Tibial nerve (tissue), 4 donors: Measurements from ENCODE around the gene ARMS2. TPM values are rescaled to one million over a fixed set of nuclear protein-coding genes. Genes with fewer than 3 reads are reported as not detected.

Source experiments
- DNase-seq, 2 donors: peaks; one replicate each; pipeline ENCODE4 v3.0.0-alpha.2; 2019; ENCODE audit warnings: low spot score in 2 of 2
- H3K27ac ChIP-seq, 4 donors: fragments of 200-600 bp; sonication (generic) in 3 of 4; one replicate each; pipeline ENCODE4 v1.5.1; 2017 to 2019; ENCODE audit warnings: mild to moderate bottlenecking in 1 of 4
- H3K27me3 ChIP-seq, 2 donors: fragments of 200-600 bp; sonication (generic) in 1 of 2; one replicate each; pipeline versions ENCODE4 v1.5.1 to v1.6.0; 2017 to 2019
- H3K36me3 ChIP-seq, 3 donors: fragments of 200-600 bp; sonication (generic); one replicate each; pipeline ENCODE4 v1.5.1; 2018 to 2019
- H3K4me1 ChIP-seq, 4 donors: fragments of 200-600 bp; sonication (generic) in 3 of 4; one replicate each; pipeline ENCODE4 v1.5.1; 2017 to 2019
- H3K4me3 ChIP-seq, 4 donors: fragments of 200-600 bp; sonication (generic) in 3 of 4; one replicate each; pipeline ENCODE4 v1.5.1; 2017 to 2019; ENCODE audit warnings: mild to moderate bottlenecking in 1 of 4, moderate library complexity in 1 of 4
- H3K9me3 ChIP-seq, 4 donors: fragments of 200-600 bp; sonication (generic) in 3 of 4; one replicate each; pipeline ENCODE4 v1.5.1; 2017 to 2019
- EP300 ChIP-seq, 2 donors: sonication (generic); formaldehyde crosslinking; IDR thresholded peaks; one replicate each; pipeline ENCODE4 v1.6.1; 2017; ENCODE audit warnings: antibody characterized with exemption in 2 of 2, mild to moderate bottlenecking in 1 of 2
- POLR2A ChIP-seq, 2 donors: fragments of 450-650 bp; IDR thresholded peaks; one replicate each; pipeline ENCODE4 v1.6.1; 2017; ENCODE audit warnings: antibody characterized with exemption in 2 of 2, mild to moderate bottlenecking in 2 of 2, moderate library complexity in 2 of 2
- WGBS, 2 donors: methylation state at CpG; one replicate each; pipeline ENCODE4 v1.1.5; 2018; 5-methylcytosine and 5-hydroxymethylcytosine counted together
- total RNA-seq, 4 donors: library from RNA; depleted of rRNA; stranded (reverse); fragments of >200 nt; gene quantifications; one replicate each; pipeline ENCODE4 v1.1.0, GENCODE V29; 2016
- TF ChIP-seq, protein P1 (sequence below), 5 experiments: fragments of 200-600 bp in 3 of 5; fragments of 450-650 bp in 2 of 5; sonication (generic) in 3 of 5; IDR thresholded peaks; one replicate each; pipeline ENCODE4 v1.5.1; 2016 to 2019; ENCODE audit warnings: antibody characterized with exemption in 5 of 5, mild to moderate bottlenecking in 3 of 5, moderate library complexity in 2 of 5

ARMS2 gene, protein sequence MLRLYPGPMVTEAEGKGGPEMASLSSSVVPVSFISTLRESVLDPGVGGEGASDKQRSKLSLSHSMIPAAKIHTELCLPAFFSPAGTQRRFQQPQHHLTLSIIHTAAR
- total RNA-seq, result not detected

DNA sequence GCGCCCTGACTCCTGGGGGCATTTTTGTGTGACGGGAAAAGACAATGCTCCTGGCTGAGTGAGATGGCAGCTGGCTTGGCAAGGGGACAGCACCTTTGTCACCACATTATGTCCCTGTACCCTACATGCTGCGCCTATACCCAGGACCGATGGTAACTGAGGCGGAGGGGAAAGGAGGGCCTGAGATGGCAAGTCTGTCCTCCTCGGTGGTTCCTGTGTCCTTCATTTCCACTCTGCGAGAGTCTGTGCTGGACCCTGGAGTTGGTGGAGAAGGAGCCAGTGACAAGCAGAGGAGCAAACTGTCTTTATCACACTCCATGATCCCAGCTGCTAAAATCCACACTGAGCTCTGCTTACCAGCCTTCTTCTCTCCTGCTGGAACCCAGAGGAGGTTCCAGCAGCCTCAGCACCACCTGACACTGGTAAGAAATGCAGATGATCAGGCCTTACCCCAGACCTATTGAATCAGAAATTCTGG, at the start of gene ARMS2:
Gene ARMS2 (plus strand): TSS at position 51 of the 478 bp plus-strand sequence. CDS start 75 bp downstream, at position 126.
- DNase-seq, result no peak

DNA sequence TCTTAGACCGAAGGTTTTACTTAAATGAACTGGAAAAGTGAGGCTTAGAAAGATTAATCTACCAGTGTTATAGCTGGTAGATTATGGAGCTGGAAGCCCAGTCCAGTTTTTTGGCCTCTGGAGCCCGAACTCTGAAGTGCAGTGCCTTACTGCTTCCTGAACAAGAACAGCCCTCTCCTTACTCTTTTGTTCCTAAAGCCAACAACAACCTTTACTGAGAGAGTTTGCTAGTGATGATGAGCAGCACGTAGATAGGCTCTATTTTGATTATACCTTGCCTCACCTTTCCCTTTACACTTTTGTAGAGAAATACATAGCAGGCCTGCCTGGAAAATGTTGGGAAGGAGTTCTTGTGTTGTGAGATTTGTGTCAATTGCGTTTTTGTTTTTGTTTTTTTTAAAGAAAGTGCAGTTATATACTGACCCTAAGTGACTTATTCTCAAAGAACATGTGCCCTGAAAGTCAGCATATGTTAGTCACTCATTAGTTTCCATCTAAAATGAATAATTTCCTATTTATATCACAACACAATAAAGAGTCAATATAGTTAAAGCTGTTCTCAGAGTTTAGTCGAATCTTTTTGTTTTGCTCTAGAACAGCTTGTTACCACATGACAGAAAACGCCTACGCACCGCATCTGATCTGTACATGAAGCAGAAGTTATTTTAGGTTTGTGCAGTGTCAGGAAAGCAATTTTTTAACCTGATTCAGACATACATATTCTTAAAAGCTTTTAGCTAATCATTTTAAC, 46.9 kb upstream of the ARMS2 start:
- peak overlapping the region; percentile 37 to 82 (median 42) for H3K27ac ChIP-seq
- no peak for TF ChIP-seq POLR2A (IDR thresholded peaks at IDR 0.05)
- TF ChIP-seq, protein P1, sequence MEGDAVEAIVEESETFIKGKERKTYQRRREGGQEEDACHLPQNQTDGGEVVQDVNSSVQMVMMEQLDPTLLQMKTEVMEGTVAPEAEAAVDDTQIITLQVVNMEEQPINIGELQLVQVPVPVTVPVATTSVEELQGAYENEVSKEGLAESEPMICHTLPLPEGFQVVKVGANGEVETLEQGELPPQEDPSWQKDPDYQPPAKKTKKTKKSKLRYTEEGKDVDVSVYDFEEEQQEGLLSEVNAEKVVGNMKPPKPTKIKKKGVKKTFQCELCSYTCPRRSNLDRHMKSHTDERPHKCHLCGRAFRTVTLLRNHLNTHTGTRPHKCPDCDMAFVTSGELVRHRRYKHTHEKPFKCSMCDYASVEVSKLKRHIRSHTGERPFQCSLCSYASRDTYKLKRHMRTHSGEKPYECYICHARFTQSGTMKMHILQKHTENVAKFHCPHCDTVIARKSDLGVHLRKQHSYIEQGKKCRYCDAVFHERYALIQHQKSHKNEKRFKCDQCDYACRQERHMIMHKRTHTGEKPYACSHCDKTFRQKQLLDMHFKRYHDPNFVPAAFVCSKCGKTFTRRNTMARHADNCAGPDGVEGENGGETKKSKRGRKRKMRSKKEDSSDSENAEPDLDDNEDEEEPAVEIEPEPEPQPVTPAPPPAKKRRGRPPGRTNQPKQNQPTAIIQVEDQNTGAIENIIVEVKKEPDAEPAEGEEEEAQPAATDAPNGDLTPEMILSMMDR (IDR thresholded peaks at IDR 0.05), result no peak
- peak in 1 of 2 donors; percentile 14 for TF ChIP-seq EP300 (IDR thresholded peaks at IDR 0.05)
- H3K9me3 ChIP-seq, result no peaks in the 10 kb centered on the region
- no peak overlapping the region for H3K4me3 ChIP-seq
- peak in 1 of 2 donors; percentile 36 for DNase-seq
- no peaks in the 10 kb centered on the region for H3K27me3 ChIP-seq
- H3K36me3 ChIP-seq, result peaks cover 0 to 45% (median 0%) of the 10 kb centered on the region in 3 donors
- peaks cover 0 to 12% (median 6%) of the 10 kb centered on the region in 4 donors for H3K4me1 ChIP-seq
- WGBS, 2 donors, result 38 to 53% methylated on average over 8 of the region's 8 CpGs

More for the DNA sequence above, at the start of gene ARMS2:
- TF ChIP-seq POLR2A (IDR thresholded peaks at IDR 0.05) (no peak), EP300 (IDR thresholded peaks at IDR 0.05) (no peak)
- TF ChIP-seq, protein P1 (IDR thresholded peaks at IDR 0.05), result no peak
- Histone ChIP-seq H3K4me1 (peaks cover 0 to 14% (median 0%) of the 10 kb centered on the region in 4 donors), H3K27ac (no peak within 1 kb of the TSS), H3K27me3 (no peaks in the 10 kb centered on the region), H3K36me3 (no peaks in the 10 kb centered on the region), H3K4me3 (no peak within 1 kb of the TSS), H3K9me3 (no peaks in the 10 kb centered on the region)
- 86 to 92% methylated on average over 7 of the region's 7 CpGs for WGBS, 2 donors

DNA sequence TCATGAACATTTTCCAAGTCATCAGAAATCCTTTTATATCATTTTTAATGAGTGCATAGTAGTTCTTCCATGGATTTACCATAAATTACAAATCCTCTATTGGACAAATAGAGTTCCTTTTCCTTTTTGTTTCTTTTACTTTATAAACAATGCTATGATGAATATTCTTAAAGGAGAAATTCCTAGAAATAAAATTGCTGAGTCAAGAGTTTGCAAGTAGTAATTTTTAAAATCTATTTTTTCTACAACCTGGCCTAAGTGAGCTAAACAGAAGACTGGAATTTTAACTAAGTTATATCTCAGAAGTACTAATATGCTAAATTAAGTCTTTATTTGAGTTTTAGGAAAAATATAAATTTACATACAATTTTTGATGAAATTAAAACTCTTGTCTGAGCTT, 41.1 kb upstream of the ARMS2 start:
- no peak for TF ChIP-seq POLR2A (IDR thresholded peaks at IDR 0.05)
- TF ChIP-seq, protein P1 (IDR thresholded peaks at IDR 0.05), result no peak
- no peak for TF ChIP-seq EP300 (IDR thresholded peaks at IDR 0.05)
- Histone ChIP-seq H3K27me3 (no peaks in the 10 kb centered on the region), H3K36me3 (peaks cover 0 to 48% (median 0%) of the 10 kb centered on the region in 3 donors), H3K27ac (no peak overlapping the region), H3K4me1 (peaks cover 0 to 10% (median 3%) of the 10 kb centered on the region in 4 donors), H3K4me3 (no peak overlapping the region), H3K9me3 (no peaks in the 10 kb centered on the region)
- DNase-seq, result no peak

- Histone ChIP-seq H3K27ac (peak overlapping the region in 2 of 4 donors; percentile 38 to 56), H3K36me3 (peaks cover 0 to 47% (median 0%) of the 10 kb centered on the region in 3 donors), H3K4me1 (peaks cover 0 to 41% (median 15%) of the 10 kb centered on the region in 4 donors), H3K9me3 (no peaks in the 10 kb centered on the region), H3K27me3 (no peaks in the 10 kb centered on the region), H3K4me3 (no peak overlapping the region)
- DNase-seq, result no peak
- TF ChIP-seq, protein P1 (IDR thresholded peaks at IDR 0.05), result no peak
- no peak for TF ChIP-seq POLR2A (IDR thresholded peaks at IDR 0.05)
- no peak for TF ChIP-seq EP300 (IDR thresholded peaks at IDR 0.05)
- 43 to 54% methylated on average over 2 of the region's 2 CpGs for WGBS, 2 donors
Measured at GRCh38 chr10:122417667-122418066, 36.8 kb upstream of the ARMS2 start.

- no peak for DNase-seq
- Histone ChIP-seq H3K4me1 (peaks cover 0 to 41% (median 15%) of the 10 kb centered on the region in 4 donors), H3K27ac (no peak overlapping the region), H3K36me3 (peaks cover 0 to 38% (median 0%) of the 10 kb centered on the region in 3 donors), H3K4me3 (no peak overlapping the region), H3K9me3 (no peaks in the 10 kb centered on the region), H3K27me3 (no peaks in the 10 kb centered on the region)
- 50 to 59% methylated on average over 1 of the region's 1 CpG for WGBS, 2 donors
- TF ChIP-seq EP300 (IDR thresholded peaks at IDR 0.05) (no peak), POLR2A (IDR thresholded peaks at IDR 0.05) (no peak)
- TF ChIP-seq, protein P1 (IDR thresholded peaks at IDR 0.05), result no peak
Measured at GRCh38 chr10:122419016-122419415, 35.4 kb upstream of the ARMS2 start.
